GM19452 (cell line): ENCODE results near the gene PMM2.
"Not testable (repeated sequence)": the region's sequence is repeated elsewhere in the genome, so short reads cannot be mapped to it uniquely, and the experiment has no call there.

Experiments
- ATAC-seq: cut with Tn5 transposase; IDR thresholded peaks from one replicate; pipeline ENCODE4 v1.9.1; 2021; ENCODE audit not compliant: unreplicated experiment

Gene PMM2

GRCh38 chr16:8816967-8817655 is 19.5 kb downstream of the PMM2 start:
- no peak for ATAC-seq

- peak; percentile 78 for ATAC-seq
These were observed 21.0 kb downstream of the PMM2 start for GRCh38 chr16:8818504-8819270.

- no peak for ATAC-seq
These were observed 21.9 kb downstream of the PMM2 start for GRCh38 chr16:8819411-8820034.

GRCh38 chr16:8822403-8822802 is 24.8 kb downstream of the PMM2 start:
- ATAC-seq, result no peak

- no peak for ATAC-seq
These were observed 28.7 kb downstream of the PMM2 start for GRCh38 chr16:8826278-8826879.

GRCh38 chr16:8828541-8829165 is 31.0 kb downstream of the PMM2 start:
- no peak for ATAC-seq

GRCh38 chr16:8831450-8831849 is 33.8 kb downstream of the PMM2 start:
- ATAC-seq, result no peak

- no peak for ATAC-seq
These were observed 34.5 kb downstream of the PMM2 start for GRCh38 chr16:8831871-8832716.

GRCh38 chr16:8832717-8833105 is 35.1 kb downstream of the PMM2 start:
- ATAC-seq, result no peak

GRCh38 chr16:8836797-8837196 is 39.2 kb downstream of the PMM2 start:
- ATAC-seq, result not testable (repeated sequence)

- ATAC-seq, result not testable (repeated sequence)
These were observed 40.0 kb downstream of the PMM2 start for GRCh38 chr16:8837594-8837993.

GRCh38 chr16:8842016-8842415 is 44.4 kb downstream of the PMM2 start:
- not testable (repeated sequence) for ATAC-seq

- ATAC-seq, result not testable (repeated sequence)
These were observed 45.7 kb downstream of the PMM2 start for GRCh38 chr16:8843296-8843695.

- ATAC-seq, result no peak
These were observed 48.2 kb downstream of the PMM2 start for GRCh38 chr16:8845699-8846298.

GRCh38 chr16:8846401-8846932 is 48.8 kb downstream of the PMM2 start:
- ATAC-seq, result no peak

- no peak for ATAC-seq
These were observed 49.5 kb downstream of the PMM2 start for GRCh38 chr16:8847145-8847544.

- no peak for ATAC-seq
These were observed 50.0 kb downstream of the PMM2 start for GRCh38 chr16:8847623-8848022.

- no peak for ATAC-seq
These were observed 50.7 kb downstream of the PMM2 start for GRCh38 chr16:8848231-8848938.

GRCh38 chr16:8848939-8849391 is 51.3 kb downstream of the PMM2 start:
- ATAC-seq, result no peak
